Measurements from ENCODE around the gene CORO2B.
"Not testable (repeated sequence)": the region's sequence is repeated elsewhere in the genome, so short reads cannot be mapped to it uniquely, and the experiment has no call there.

The CORO2B gene

GRCh38 chr15:68679961-68680371 lies 101.2 kb downstream of the CORO2B start:
- no peak for DNase-seq

GRCh38 chr15:68680756-68681155 lies 102.0 kb downstream of the CORO2B start:
- not testable (repeated sequence) for DNase-seq

- DNase-seq: no peak
Observed at GRCh38 chr15:68681836-68682235, 103.0 kb downstream of the CORO2B start.

- DNase-seq: no peak
Observed at GRCh38 chr15:68682330-68682729, 103.5 kb downstream of the CORO2B start.

- DNase-seq: no peak
Observed at GRCh38 chr15:68683026-68683425, 104.2 kb downstream of the CORO2B start.

- no peak for DNase-seq
Observed at GRCh38 chr15:68683551-68683950, 104.8 kb downstream of the CORO2B start.

GRCh38 chr15:68684476-68684875 lies 105.7 kb downstream of the CORO2B start:
- no peak for DNase-seq

GRCh38 chr15:68687136-68687735 lies 108.4 kb downstream of the CORO2B start:
- no peak for DNase-seq

- DNase-seq: no peak
Observed at GRCh38 chr15:68691705-68692104, 112.9 kb downstream of the CORO2B start.

GRCh38 chr15:68693071-68693470 lies 114.3 kb downstream of the CORO2B start:
- DNase-seq: no peak

GRCh38 chr15:68694111-68694510 lies 115.3 kb downstream of the CORO2B start:
- DNase-seq: no peak

GRCh38 chr15:68695061-68695595 lies 116.3 kb downstream of the CORO2B start:
- DNase-seq: no peak

GRCh38 chr15:68696414-68697363 lies 117.9 kb downstream of the CORO2B start:
- no peak for DNase-seq

- no peak for DNase-seq
Observed at GRCh38 chr15:68697711-68698690, 119.2 kb downstream of the CORO2B start.

GRCh38 chr15:68698708-68699107 lies 119.9 kb downstream of the CORO2B start:
- DNase-seq: no peak

GRCh38 chr15:68699124-68699880 lies 120.5 kb downstream of the CORO2B start:
- DNase-seq: no peak

GRCh38 chr15:68699881-68700454 lies 121.2 kb downstream of the CORO2B start:
- DNase-seq: no peak

GRCh38 chr15:68700455-68701123 lies 121.8 kb downstream of the CORO2B start:
- no peak for DNase-seq

GRCh38 chr15:68701886-68702285 lies 123.1 kb downstream of the CORO2B start:
- DNase-seq: no peak

- no peak for DNase-seq
Observed at GRCh38 chr15:68704496-68705021, 125.8 kb downstream of the CORO2B start.

- no peak for DNase-seq
Observed at GRCh38 chr15:68706256-68706655, 127.5 kb downstream of the CORO2B start.

All from T-helper 1 cell (primary cell).